H1 (cell line): ENCODE data around the gene ZNF581. TPM values are rescaled to one million over a fixed set of nuclear protein-coding genes. Genes with fewer than 3 reads are reported as not detected.

ENCODE experiments used
- CTCF ChIA-PET: fragments of 300-600 bp; sonication (Branson Sonifier 250); formaldehyde crosslinking; loops from one replicate; lab custom pipeline; 2021; ENCODE audit not compliant: partially characterized antibody; lab: Charles Lee
- POLR2A ChIA-PET: fragments of 300-600 bp; sonication (Branson Sonifier 250); formaldehyde crosslinking; loops from one replicate; lab custom pipeline; 2021; ENCODE audit warnings: inconsistent platforms; ENCODE audit not compliant: partially characterized antibody; lab: Charles Lee
- DNase-seq, 2 experiments: peaks; one replicate each; pipeline versions ENCODE4 v3.0.0 to v3.0.0-alpha.2; 2010 to 2022; ENCODE audit warnings: low spot score in 2 of 2, low read depth in 1 of 2, mixed read lengths in 1 of 2
- FAIRE-seq: peaks from 2 replicates; lab custom pipeline; 2011; peaks lifted over from hg19 to GRCh38; lab: Jason Lieb, UNC
- H2AFZ ChIP-seq: 2 replicates; pipeline ENCODE4 v1.8.1; 2012; ENCODE audit warnings: low read length, inconsistent platforms
- H2AK5ac ChIP-seq: 2 replicates; pipeline ENCODE4 v1.6.1; 2013; ENCODE audit warnings: low read depth, low read length
- H2BK120ac ChIP-seq: replicated peaks from 2 replicates; pipeline ENCODE3; 2013; ENCODE audit warnings: low read depth, low read length, inconsistent platforms
- H2BK12ac ChIP-seq: 2 replicates; pipeline ENCODE4 v1.6.1; 2013; ENCODE audit warnings: low read depth, low read length
- H2BK15ac ChIP-seq: 2 replicates; pipeline ENCODE4 v1.6.1; 2013; ENCODE audit warnings: low read length
- H2BK20ac ChIP-seq: 2 replicates; pipeline ENCODE4 v1.6.1; 2013; ENCODE audit warnings: low read length
- H2BK5ac ChIP-seq: 2 replicates; pipeline ENCODE4 v1.6.1; 2013; ENCODE audit warnings: low read depth, low read length
- H3K14ac ChIP-seq: 2 replicates; pipeline ENCODE4 v1.6.1; 2013; ENCODE audit warnings: inconsistent platforms; ENCODE audit not compliant: insufficient read length
- H3K18ac ChIP-seq: 2 replicates; pipeline ENCODE4 v1.6.1; 2013; ENCODE audit warnings: low read length; ENCODE audit errors: extremely low read depth
- H3K23ac ChIP-seq: 2 replicates; pipeline ENCODE4 v1.6.1; 2013; ENCODE audit warnings: inconsistent platforms; ENCODE audit not compliant: insufficient read length
- H3K23me2 ChIP-seq: 2 replicates; pipeline ENCODE4 v1.6.1; 2013; ENCODE audit warnings: low read depth, low read length
- H3K27ac ChIP-seq: 2 replicates; pipeline ENCODE4 v1.6.1; 2011; ENCODE audit warnings: low read depth, low read length, inconsistent platforms
- H3K27me3 ChIP-seq, 4 experiments: replicated peaks in 1 of 4; 1 replicate in 1 of 4; 2 replicates in 3 of 4; pipeline versions ENCODE4 v1.6.1 to v1.8.1; 2011 to 2013; ENCODE audit warnings: low read length in 3 of 4, mild to moderate bottlenecking in 3 of 4, inconsistent platforms in 2 of 4, mixed read lengths in 2 of 4, moderate library complexity in 1 of 4; ENCODE audit not compliant: control insufficient read depth in 3 of 4, insufficient read depth in 3 of 4; ENCODE audit errors: extremely low read depth in 1 of 4
- H3K36me3 ChIP-seq, 4 experiments: 2 replicates each; pipeline versions ENCODE4 v1.6.1 to v1.8.1; 2011 to 2013; ENCODE audit warnings: mild to moderate bottlenecking in 4 of 4, low read length in 3 of 4, moderate library complexity in 2 of 4, control low read depth in 1 of 4, inconsistent platforms in 1 of 4; ENCODE audit not compliant: insufficient read depth in 4 of 4, control insufficient read depth in 2 of 4
- H3K4ac ChIP-seq: replicated peaks from 2 replicates; pipeline ENCODE3; 2013; ENCODE audit warnings: low read length, low read depth, mixed read lengths, inconsistent platforms; ENCODE audit not compliant: insufficient read length
- H3K4me1 ChIP-seq, 4 experiments: replicated peaks in 1 of 4; 1 replicate in 1 of 4; 2 replicates in 3 of 4; pipeline versions ENCODE4 v1.6.1 to v1.8.1; 2011 to 2013; ENCODE audit warnings: low read length in 3 of 4, inconsistent platforms in 2 of 4, mixed read lengths in 1 of 4; ENCODE audit not compliant: insufficient read depth in 4 of 4, control insufficient read depth in 3 of 4
- H3K4me2 ChIP-seq, 2 experiments: 2 replicates each; pipeline versions ENCODE4 v1.6.1 to v1.8.1; 2011 to 2013; ENCODE audit warnings: low read depth in 2 of 2, low read length in 2 of 2, control low read depth in 1 of 2, inconsistent platforms in 1 of 2, mild to moderate bottlenecking in 1 of 2; ENCODE audit not compliant: insufficient read depth in 1 of 2
- H3K4me3 ChIP-seq, 4 experiments: fragments of 200-600, 300-600 bp in 1 of 4; sonication (generic), shearing (Covaris generic), sonication (Bioruptor Twin) in 1 of 4; 2 replicates each; pipeline versions ENCODE4 v1.5.1 to v1.8.1; 2011 to 2016; ENCODE audit warnings: low read length in 4 of 4, low read depth in 3 of 4, control low read depth in 2 of 4, inconsistent platforms in 2 of 4, mild to moderate bottlenecking in 2 of 4, mixed read lengths in 1 of 4, moderate library complexity in 1 of 4; ENCODE audit not compliant: insufficient read depth in 2 of 4; ENCODE audit errors: extremely low read depth in 1 of 4
- H3K56ac ChIP-seq: replicated peaks from 2 replicates; pipeline ENCODE3; 2013; ENCODE audit warnings: low read depth, mild to moderate bottlenecking, mixed read lengths, low read length, inconsistent platforms; ENCODE audit not compliant: insufficient read length
- H3K79me1 ChIP-seq: 2 replicates; pipeline ENCODE4 v1.6.1; 2013; ENCODE audit warnings: low read depth, low read length, control low read depth
- H3K79me2 ChIP-seq, 2 experiments: 2 replicates each; pipeline versions ENCODE4 v1.6.1 to v1.8.1; 2012 to 2013; ENCODE audit warnings: low read length in 2 of 2, mild to moderate bottlenecking in 2 of 2, inconsistent platforms in 1 of 2; ENCODE audit not compliant: insufficient read depth in 2 of 2, control insufficient read depth in 1 of 2
- H3K9ac ChIP-seq, 4 experiments: replicated peaks in 1 of 4; 1 replicate in 1 of 4; 2 replicates in 3 of 4; pipeline versions ENCODE4 v1.6.1 to v1.8.1; 2011 to 2013; ENCODE audit warnings: low read depth in 3 of 4, low read length in 3 of 4, control low read depth in 2 of 4, mild to moderate bottlenecking in 2 of 4, moderate library complexity in 2 of 4, inconsistent platforms in 1 of 4; ENCODE audit errors: extremely low read depth in 1 of 4
- H3K9me3 ChIP-seq, 2 experiments: 2 replicates each; pipeline versions ENCODE4 v1.6.1 to v1.8.1; 2012 to 2013; ENCODE audit warnings: mild to moderate bottlenecking in 2 of 2, moderate library complexity in 2 of 2, control low read depth in 1 of 2, inconsistent platforms in 1 of 2, low read depth in 1 of 2, low read length in 1 of 2, mixed read lengths in 1 of 2; ENCODE audit not compliant: insufficient read depth in 2 of 2
- H4K20me1 ChIP-seq, 2 experiments: replicated peaks in 1 of 2; 2 replicates each; pipeline versions ENCODE3 to v1.8.1; 2011 to 2013; ENCODE audit warnings: inconsistent platforms in 2 of 2, low read length in 2 of 2, mild to moderate bottlenecking in 1 of 2; ENCODE audit not compliant: insufficient read depth in 2 of 2, control insufficient read depth in 1 of 2
- H4K5ac ChIP-seq: 2 replicates; pipeline ENCODE4 v1.6.1; 2013; ENCODE audit warnings: low read length, low read depth, mixed read lengths, inconsistent platforms; ENCODE audit not compliant: insufficient read length
- H4K8ac ChIP-seq: 2 replicates; pipeline ENCODE4 v1.8.0; 2013; ENCODE audit warnings: mild to moderate bottlenecking, moderate library complexity, low read length, inconsistent platforms; ENCODE audit not compliant: insufficient read depth; ENCODE audit errors: extremely low read depth
- H4K91ac ChIP-seq: replicated peaks from 2 replicates; pipeline ENCODE3; 2013; ENCODE audit warnings: low read length, mixed read lengths, inconsistent platforms; ENCODE audit not compliant: insufficient read length
- CBX5 ChIP-seq: fragments of 300-800, 300-1000 bp; sonication (generic); IDR thresholded peaks from 2 replicates; pipeline ENCODE4 v1.7.1; 2016; ENCODE audit warnings: antibody characterized with exemption, low read length, low read depth
- TEAD4 ChIP-seq: IDR thresholded peaks from 2 replicates; pipeline ENCODE4 v1.6.1; 2012; ENCODE audit warnings: low read depth, low read length, inconsistent platforms, mixed read lengths
- WGBS, 2 experiments: shearing (Covaris generic) in 1 of 2; methylation state at CpG; one replicate each; pipeline versions ENCODE4 v1.1.6 to v1.1.7; 2013 to 2015; ENCODE audit warnings: low lambda C conversion rate in 2 of 2, mixed read lengths in 2 of 2, inconsistent platforms in 1 of 2, low coverage in 1 of 2, missing lambda C conversion rate in 1 of 2; ENCODE audit not compliant: insufficient replicate concordance in 2 of 2, insufficient coverage in 1 of 2, insufficient read length in 1 of 2; ENCODE audit errors: extremely low coverage in 1 of 2, missing lambda C conversion rate in 1 of 2; 5-methylcytosine and 5-hydroxymethylcytosine counted together
- polyA plus RNA-seq, 7 experiments: library from polyadenylated mRNA; depleted of rRNA in 3 of 7; stranded (reverse) in 5 of 7; unstranded in 2 of 7; fragments of >200 nt in 5 of 7; fragments of 200-250 nt in 2 of 7; gene quantifications; 1 replicate in 5 of 7; 2 replicates in 1 of 7; 4 replicates in 1 of 7; pipeline versions ENCODE4 v1.2.1 to v1.2.3, GENCODE V29; 2011 to 2013; ENCODE audit warnings: missing spikeins in 2 of 7, mixed read lengths in 2 of 7
- total RNA-seq: library from RNA; stranded (reverse); fragmentation: NEBNext Ultra II Directional; extraction: Animal tissue kit (Norgen Biotek cat#: 25700); gene quantifications from 2 replicates; pipeline ENCODE4 v1.2.1, GENCODE V29; 2021

The ZNF581 gene
- total and polyA plus RNA-seq, 2 of the 8 experiments (the other 6 are each of a cell fraction or from before 2014, with no cell fraction given): 73.0 to 76.1 TPM

DNA sequence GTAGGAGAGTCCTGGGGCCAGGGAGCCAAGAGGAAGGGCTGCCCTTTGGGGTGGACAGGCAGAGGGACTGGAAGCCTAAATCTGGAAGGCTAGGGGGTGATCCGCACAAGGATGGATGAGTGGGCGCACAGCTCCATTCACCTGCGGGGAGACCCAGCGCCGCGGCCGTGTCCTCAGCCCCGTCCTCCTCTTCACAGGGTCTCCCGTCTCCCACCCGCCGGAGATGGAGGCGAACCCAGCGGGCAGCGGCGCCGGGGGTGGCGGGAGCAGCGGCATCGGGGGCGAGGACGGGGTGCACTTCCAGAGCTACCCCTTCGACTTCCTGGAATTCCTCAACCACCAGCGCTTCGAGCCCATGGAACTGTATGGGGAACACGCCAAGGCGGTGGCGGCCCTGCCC, 30.1 kb upstream of the ZNF581 start:
- H2BK5ac ChIP-seq: no peak overlapping the region
- H3K4me1 ChIP-seq: no peaks in the 10 kb centered on the region
- H3K14ac ChIP-seq: no peak overlapping the region
- H3K9ac ChIP-seq: no peak overlapping the region
- CTCF ChIA-PET: no interaction called here
- no peak overlapping the region for H2BK20ac ChIP-seq
- no peak overlapping the region for H2BK15ac ChIP-seq
- peaks cover 4 to 23% of the 10 kb centered on the region in 2 experiments for H4K20me1 ChIP-seq
- H3K4me3 ChIP-seq: no peak overlapping the region
- H2AFZ ChIP-seq: no peak overlapping the region
- TF ChIP-seq CBX5 (no peak), TEAD4 (no peak)
- peaks cover 4% of the 10 kb centered on the region; the same call in 1 of the 2 replicates for H3K79me1 ChIP-seq
- H4K8ac ChIP-seq: no peak overlapping the region
- POLR2A ChIA-PET: interaction anchor here (1.0 to 4.3 kb wide), 4 partner anchors 7 to 206 kb away, joined by 3 to 32 read pairs (median 4); partner anchors contain the start of genes UBE2S and ZNF524
- no peak overlapping the region for H3K4me2 ChIP-seq
- no peak overlapping the region for H2BK12ac ChIP-seq
- H2BK120ac ChIP-seq: no peak overlapping the region
- peaks cover 0 to 30% (median 4%) of the 10 kb centered on the region in 4 experiments; a peak in 5 of 8 replicates for H3K36me3 ChIP-seq
- WGBS, 2 experiments: 96% methylated on average over 22 of the region's 27 CpGs; no CpG with 5 or more reads in 1 of the 2 experiments
- no peak overlapping the region for H4K5ac ChIP-seq
- H3K27me3 ChIP-seq: peaks cover 0 to 2% (median 0%) of the 10 kb centered on the region in 4 experiments; a peak in 1 of 7 replicates
- no peak overlapping the region for H3K23ac ChIP-seq
- no peak overlapping the region for H4K91ac ChIP-seq
- no peak for DNase-seq
- H3K79me2 ChIP-seq: no peaks in the 10 kb centered on the region
- H3K27ac ChIP-seq: no peak overlapping the region
- H3K9me3 ChIP-seq: no peaks in the 10 kb centered on the region; a peak in 1 of 4 replicates
- FAIRE-seq: no peak
- no peak overlapping the region for H2AK5ac ChIP-seq
- H3K56ac ChIP-seq: no peak overlapping the region
- H3K23me2 ChIP-seq: no peaks in the 10 kb centered on the region
- H3K18ac ChIP-seq: no peak overlapping the region
- H3K4ac ChIP-seq: no peak overlapping the region
